GM21786 (cell line): Measurements from ENCODE around the gene TRNP1.

Experiments
- ATAC-seq: cut with Tn5 transposase; IDR thresholded peaks from one replicate; pipeline ENCODE4 v1.9.1; 2021; ENCODE audit not compliant: unreplicated experiment

The TRNP1 gene

GRCh38 chr1:27025718-27026117 lies 32.2 kb downstream of the TRNP1 start:
- no peak for ATAC-seq

GRCh38 chr1:27026621-27027574 lies 33.4 kb downstream of the TRNP1 start:
- no peak for ATAC-seq

GRCh38 chr1:27027575-27028250 lies 34.2 kb downstream of the TRNP1 start:
- ATAC-seq = no peak

GRCh38 chr1:27029517-27029916 lies 36.0 kb downstream of the TRNP1 start:
- ATAC-seq = no peak

GRCh38 chr1:27031235-27032118 lies 38.0 kb downstream of the TRNP1 start:
- ATAC-seq = no peak

GRCh38 chr1:27032119-27032461 lies 38.6 kb downstream of the TRNP1 start:
- ATAC-seq = no peak

GRCh38 chr1:27033043-27033746 lies 39.7 kb downstream of the TRNP1 start:
- ATAC-seq = no peak

GRCh38 chr1:27035344-27035743 lies 41.9 kb downstream of the TRNP1 start:
- no peak for ATAC-seq

- no peak for ATAC-seq
Measured at GRCh38 chr1:27036718-27037117, 43.2 kb downstream of the TRNP1 start.

- ATAC-seq = no peak
Measured at GRCh38 chr1:27037518-27037917, 44.0 kb downstream of the TRNP1 start.

- ATAC-seq = no peak
Measured at GRCh38 chr1:27038020-27038419, 44.5 kb downstream of the TRNP1 start.

- ATAC-seq = no peak
Measured at GRCh38 chr1:27042670-27043069, 49.2 kb downstream of the TRNP1 start.

GRCh38 chr1:27044613-27045151 lies 51.2 kb downstream of the TRNP1 start:
- no peak for ATAC-seq

GRCh38 chr1:27045973-27046558 lies 52.6 kb downstream of the TRNP1 start:
- ATAC-seq = no peak

- ATAC-seq = no peak
Measured at GRCh38 chr1:27047914-27048313, 54.4 kb downstream of the TRNP1 start.

GRCh38 chr1:27049100-27049499 lies 55.6 kb downstream of the TRNP1 start:
- no peak for ATAC-seq

- no peak for ATAC-seq
Measured at GRCh38 chr1:27049607-27050006, 56.1 kb downstream of the TRNP1 start.
